Karpas-422 (cell line): ENCODE data around the gene AGL. TPM values are rescaled to one million over a fixed set of nuclear protein-coding genes. Genes with fewer than 3 reads are reported as not detected.

ENCODE experiments used
- DNase-seq: peaks from one replicate; pipeline ENCODE4 v3.0.0-alpha.2; 2015
- H2AFZ ChIP-seq: fragments of 200-600 bp; sonication (generic); 2 replicates; pipeline ENCODE4 v1.6.1; 2014; ENCODE audit warnings: antibody characterized with exemption, low read length, mixed read lengths
- H3K27ac ChIP-seq: fragments of 200-600 bp; sonication (generic); 2 replicates; pipeline ENCODE4 v1.5.1; 2014; ENCODE audit warnings: mild to moderate bottlenecking, low read length, moderate library complexity
- H3K27me3 ChIP-seq: fragments of 200-600 bp; sonication (generic); 2 replicates; pipeline ENCODE4 v1.6.1; 2014; ENCODE audit warnings: low read length, mixed read lengths
- H3K36me3 ChIP-seq: fragments of 200-600 bp; sonication (generic); 2 replicates; pipeline ENCODE4 v1.6.1; 2014; ENCODE audit warnings: low read length, mixed read lengths; ENCODE audit not compliant: insufficient read depth
- H3K4me1 ChIP-seq: fragments of 200-600 bp; sonication (generic); 2 replicates; pipeline ENCODE4 v1.6.1; 2014; ENCODE audit warnings: mild to moderate bottlenecking, low read length, mixed read lengths
- H3K4me2 ChIP-seq: fragments of 200-600 bp; sonication (generic); 2 replicates; pipeline ENCODE4 v1.6.1; 2014; ENCODE audit warnings: low read length, low read depth, mild to moderate bottlenecking; ENCODE audit not compliant: poor library complexity, severe bottlenecking
- H3K4me3 ChIP-seq: fragments of 200-600 bp; sonication (generic); 2 replicates; pipeline ENCODE4 v1.5.1; 2014; ENCODE audit warnings: mild to moderate bottlenecking, antibody characterized with exemption, low read length, mixed read lengths
- H3K79me2 ChIP-seq: fragments of 200-600 bp; sonication (generic); 2 replicates; pipeline ENCODE4 v1.6.1; 2014; ENCODE audit warnings: mild to moderate bottlenecking, low read length, mixed read lengths
- H3K9ac ChIP-seq: fragments of 200-600 bp; sonication (generic); 2 replicates; pipeline ENCODE4 v1.6.0; 2014; ENCODE audit warnings: low read length
- H3K9me2 ChIP-seq: fragments of 200-600 bp; sonication (generic), shearing (Covaris generic); replicated peaks from 2 replicates; pipeline ENCODE4 v1.6.0; 2014; ENCODE audit warnings: mild to moderate bottlenecking, low read length, moderate library complexity; ENCODE audit not compliant: insufficient read depth
- H3K9me3 ChIP-seq: fragments of 300-700, 200-600 bp; sonication (generic); 2 replicates; pipeline ENCODE4 v1.6.1; 2014; ENCODE audit warnings: low read length, mixed read lengths
- H4K20me1 ChIP-seq: fragments of 200-600 bp; sonication (generic); 2 replicates; pipeline ENCODE4 v1.6.1; 2014; ENCODE audit warnings: mild to moderate bottlenecking, antibody characterized with exemption, low read length, low read depth; ENCODE audit not compliant: insufficient read depth
- total RNA-seq: library from RNA; depleted of rRNA; stranded (reverse); fragments of >200 nt; shearing (Covaris generic); gene quantifications from 2 replicates; pipeline ENCODE4 v1.2.3, GENCODE V29; 2014; ENCODE audit warnings: low replicate concordance; rRNA removed

Gene AGL
- 28.7 and 49.5 TPM in 2 replicates for total RNA-seq

- peaks cover 43% of the 10 kb centered on the region for H3K4me1 ChIP-seq
- H3K9me2 ChIP-seq, result no peaks in the 10 kb centered on the region
- peak within 1 kb of the TSS; percentile 24; the same call in 1 of the 2 replicates for H2AFZ ChIP-seq
- H3K36me3 ChIP-seq, result peaks cover 17% of the 10 kb centered on the region
- H3K27me3 ChIP-seq, result no peaks in the 10 kb centered on the region
- peaks cover 41% of the 10 kb centered on the region for H3K79me2 ChIP-seq
- peak within 1 kb of the TSS; percentile 86 for H3K9ac ChIP-seq
- DNase-seq, result peak; percentile 96
- peak within 1 kb of the TSS; percentile 87 for H3K4me3 ChIP-seq
- no peaks in the 10 kb centered on the region for H3K9me3 ChIP-seq
- H3K27ac ChIP-seq, result peak within 1 kb of the TSS; percentile 86
- H3K4me2 ChIP-seq, result peak within 1 kb of the TSS; percentile 84
- H4K20me1 ChIP-seq, result no peaks in the 10 kb centered on the region
Observed at GRCh38 chr1:99849744-99850458, at the start of gene AGL. AGL (plus strand) TSS chr1:99850361; CDS start chr1:99851043, 682 bp downstream.

GRCh38 chr1:99801584-99801983 is 48.6 kb upstream of the AGL start:
- H3K9me2 ChIP-seq, result no peaks in the 10 kb centered on the region

GRCh38 chr1:99806882-99807281 is 43.3 kb upstream of the AGL start:
- Histone ChIP-seq H3K4me2 (peak overlapping the region; percentile 75), H3K27me3 (no peaks in the 10 kb centered on the region), H3K27ac (no peak overlapping the region), H3K9me3 (no peaks in the 10 kb centered on the region), H4K20me1 (no peaks in the 10 kb centered on the region), H3K9me2 (no peaks in the 10 kb centered on the region), H3K4me1 (peaks cover 33% of the 10 kb centered on the region), H3K4me3 (no peak overlapping the region), H3K9ac (no peak overlapping the region), H2AFZ (peak overlapping the region; percentile 72), H3K36me3 (no peaks in the 10 kb centered on the region), H3K79me2 (no peaks in the 10 kb centered on the region)
- no peak for DNase-seq

More at GRCh38 chr1:99801584-99801983, 48.6 kb upstream of the AGL start:
- no peak overlapping the region for H3K4me2 ChIP-seq
- no peaks in the 10 kb centered on the region for H3K36me3 ChIP-seq
- H3K27ac ChIP-seq, result no peak overlapping the region
- no peak overlapping the region for H2AFZ ChIP-seq
- no peak overlapping the region for H3K9ac ChIP-seq
- H4K20me1 ChIP-seq, result no peaks in the 10 kb centered on the region
- H3K79me2 ChIP-seq, result no peaks in the 10 kb centered on the region
- H3K27me3 ChIP-seq, result no peaks in the 10 kb centered on the region
- H3K9me3 ChIP-seq, result no peaks in the 10 kb centered on the region
- no peak for DNase-seq
- H3K4me1 ChIP-seq, result peaks cover 4% of the 10 kb centered on the region
- no peak overlapping the region for H3K4me3 ChIP-seq

- Histone ChIP-seq H3K4me3 (peak overlapping the region; percentile 54), H3K4me1 (peaks cover 33% of the 10 kb centered on the region), H2AFZ (peak overlapping the region; percentile 84), H3K79me2 (no peaks in the 10 kb centered on the region), H3K9me3 (no peaks in the 10 kb centered on the region), H3K27me3 (no peaks in the 10 kb centered on the region), H3K4me2 (peak overlapping the region; percentile 75), H4K20me1 (no peaks in the 10 kb centered on the region), H3K9me2 (no peaks in the 10 kb centered on the region), H3K36me3 (no peaks in the 10 kb centered on the region), H3K9ac (peak overlapping the region; percentile 64), H3K27ac (no peak overlapping the region)
- DNase-seq, result peak; percentile 93
Observed at GRCh38 chr1:99808391-99809115, 41.6 kb upstream of the AGL start.

GRCh38 chr1:99811075-99811474 is 39.1 kb upstream of the AGL start:
- H4K20me1 ChIP-seq, result no peaks in the 10 kb centered on the region
- DNase-seq, result no peak
- H3K4me3 ChIP-seq, result no peak overlapping the region
- no peaks in the 10 kb centered on the region for H3K79me2 ChIP-seq
- H3K4me1 ChIP-seq, result peaks cover 33% of the 10 kb centered on the region
- no peak overlapping the region for H3K4me2 ChIP-seq
- H3K27ac ChIP-seq, result no peak overlapping the region
- H3K9ac ChIP-seq, result no peak overlapping the region
- no peak overlapping the region; the same call in 1 of the 2 replicates for H2AFZ ChIP-seq
- no peaks in the 10 kb centered on the region for H3K36me3 ChIP-seq
- no peaks in the 10 kb centered on the region for H3K9me3 ChIP-seq
- no peaks in the 10 kb centered on the region for H3K27me3 ChIP-seq
- no peaks in the 10 kb centered on the region for H3K9me2 ChIP-seq

GRCh38 chr1:99811747-99812146 is 38.4 kb upstream of the AGL start:
- no peaks in the 10 kb centered on the region for H4K20me1 ChIP-seq
- H3K79me2 ChIP-seq, result no peaks in the 10 kb centered on the region
- H3K9ac ChIP-seq, result no peak overlapping the region
- peaks cover 27% of the 10 kb centered on the region for H3K4me1 ChIP-seq
- no peaks in the 10 kb centered on the region for H3K27me3 ChIP-seq
- H3K27ac ChIP-seq, result no peak overlapping the region
- H3K9me2 ChIP-seq, result no peaks in the 10 kb centered on the region
- peak; percentile 2 for DNase-seq
- no peak overlapping the region for H3K4me3 ChIP-seq
- no peak overlapping the region for H2AFZ ChIP-seq
- H3K4me2 ChIP-seq, result no peak overlapping the region
- H3K36me3 ChIP-seq, result no peaks in the 10 kb centered on the region
- no peaks in the 10 kb centered on the region for H3K9me3 ChIP-seq

- no peak overlapping the region for H3K9ac ChIP-seq
- no peak overlapping the region for H3K4me3 ChIP-seq
- no peak overlapping the region for H3K27ac ChIP-seq
- H3K9me2 ChIP-seq, result no peaks in the 10 kb centered on the region
- no peaks in the 10 kb centered on the region for H3K36me3 ChIP-seq
- no peaks in the 10 kb centered on the region for H3K27me3 ChIP-seq
- no peaks in the 10 kb centered on the region for H3K9me3 ChIP-seq
- H3K4me2 ChIP-seq, result no peak overlapping the region
- no peaks in the 10 kb centered on the region for H3K79me2 ChIP-seq
- no peaks in the 10 kb centered on the region for H4K20me1 ChIP-seq
- DNase-seq, result peak; percentile 21
- no peak overlapping the region for H2AFZ ChIP-seq
- H3K4me1 ChIP-seq, result peaks cover under 1% of the 10 kb centered on the region; the same call in 1 of the 2 replicates
Observed at GRCh38 chr1:99814373-99814900, 35.7 kb upstream of the AGL start.

- no peak overlapping the region for H2AFZ ChIP-seq
Observed at GRCh38 chr1:99816656-99817055, 33.5 kb upstream of the AGL start.

More at GRCh38 chr1:99816656-99817055, 33.5 kb upstream of the AGL start:
- Histone ChIP-seq H3K9me3 (no peaks in the 10 kb centered on the region), H3K79me2 (no peaks in the 10 kb centered on the region), H3K36me3 (no peaks in the 10 kb centered on the region), H3K9me2 (no peaks in the 10 kb centered on the region), H3K4me1 (no peaks in the 10 kb centered on the region), H3K27me3 (no peaks in the 10 kb centered on the region), H4K20me1 (no peaks in the 10 kb centered on the region), H3K4me3 (no peak overlapping the region), H3K9ac (no peak overlapping the region), H3K27ac (no peak overlapping the region), H3K4me2 (no peak overlapping the region)
- no peak for DNase-seq
